HG03571 (cell line): Measurements from ENCODE around the gene ANXA5.
"Not testable (repeated sequence)": the region's sequence is repeated elsewhere in the genome, so short reads cannot be mapped to it uniquely, and the experiment has no call there.

ENCODE experiments used
- ATAC-seq: cut with Tn5 transposase; IDR thresholded peaks from one replicate; pipeline ENCODE4 v1.9.1; 2021; ENCODE audit not compliant: unreplicated experiment

The ANXA5 gene

GRCh38 chr4:121679951-121680350 is 16.8 kb downstream of the ANXA5 start:
- no peak for ATAC-seq

- no peak for ATAC-seq
Observed at GRCh38 chr4:121679267-121679666, 17.5 kb downstream of the ANXA5 start.

- no peak for ATAC-seq
Observed at GRCh38 chr4:121677524-121677923, 19.3 kb downstream of the ANXA5 start.

- no peak for ATAC-seq
Observed at GRCh38 chr4:121676345-121677075, 20.3 kb downstream of the ANXA5 start.

DNA sequence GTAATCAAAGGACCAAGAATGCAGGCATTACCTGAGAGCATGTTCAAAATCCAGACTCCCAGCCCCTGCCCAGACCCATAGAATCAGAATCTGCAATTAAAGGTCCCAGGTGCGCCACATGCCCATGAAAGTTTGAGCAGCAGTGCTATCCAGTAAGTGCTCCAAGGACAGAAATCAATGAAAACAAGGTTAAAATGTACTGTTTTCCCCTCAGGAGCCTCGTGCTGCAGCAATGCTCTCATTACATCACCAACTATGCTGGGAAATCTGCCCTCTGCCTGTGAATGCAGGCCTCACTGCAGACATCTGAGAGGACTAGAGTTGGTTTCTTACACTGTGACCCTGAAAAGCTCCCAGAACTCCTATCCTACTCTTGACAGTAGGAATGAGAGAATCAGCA is 21.1 kb downstream of the ANXA5 start:
- ATAC-seq: no peak

DNA sequence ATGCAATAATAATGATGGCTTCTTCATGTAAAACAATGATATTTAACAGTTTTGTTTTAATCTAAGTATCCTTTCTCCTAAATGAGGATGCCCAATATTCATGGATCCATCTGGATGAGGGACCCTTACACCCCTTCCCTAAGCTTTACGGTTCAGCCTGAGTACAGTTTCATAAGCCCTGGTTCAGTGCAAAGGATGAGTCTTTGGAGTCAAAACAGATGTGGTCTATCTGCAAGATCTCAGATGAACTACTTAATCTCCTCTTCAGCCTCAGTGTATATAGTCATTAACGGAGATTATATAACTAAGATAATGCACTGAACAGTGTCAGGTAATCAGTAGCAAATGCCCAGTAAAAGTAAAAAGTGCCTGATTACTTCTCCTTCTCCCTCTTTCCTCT is 22.1 kb downstream of the ANXA5 start:
- no peak for ATAC-seq

GRCh38 chr4:121674191-121674590 is 22.6 kb downstream of the ANXA5 start:
- no peak for ATAC-seq

- ATAC-seq: no peak
Observed at GRCh38 chr4:121669163-121669550, 27.6 kb downstream of the ANXA5 start.

DNA sequence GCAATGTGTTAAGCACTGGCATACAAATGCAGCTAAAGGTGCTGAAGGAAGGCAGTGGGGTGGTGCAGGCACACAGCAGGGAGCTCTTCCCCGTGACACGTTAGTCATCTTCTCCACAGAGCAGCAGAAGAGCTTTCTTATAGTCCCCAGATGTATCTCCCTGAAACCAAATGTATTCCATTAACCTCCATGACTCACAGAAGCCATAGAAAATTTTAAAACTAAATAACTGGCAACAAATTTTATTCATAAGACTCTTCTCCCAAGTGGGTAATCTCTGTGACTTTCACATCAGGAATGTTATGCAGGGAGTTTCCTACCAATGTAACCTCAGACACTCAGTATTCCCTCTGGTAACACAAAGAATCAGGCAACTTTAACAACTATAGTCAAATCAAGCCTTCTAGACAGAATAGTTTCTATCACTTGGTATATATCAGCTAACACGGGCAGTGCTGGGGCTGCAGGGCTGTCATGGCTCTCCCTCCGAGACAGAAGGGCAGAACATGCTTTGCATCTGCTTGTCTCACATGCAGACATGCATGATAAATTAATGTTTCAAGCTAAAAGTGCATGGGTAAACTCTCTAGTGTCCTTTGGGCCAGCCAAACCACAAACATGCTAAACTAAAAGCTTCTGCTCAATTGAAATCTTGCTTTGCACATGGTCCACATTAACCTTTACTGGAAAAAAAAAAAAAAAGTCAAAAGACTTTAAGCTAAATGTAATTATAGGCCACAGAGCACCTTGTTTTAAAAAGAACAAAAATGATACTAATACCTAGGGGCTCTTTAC is 28.2 kb downstream of the ANXA5 start:
- no peak for ATAC-seq

- no peak for ATAC-seq
Observed at GRCh38 chr4:121666091-121666679, 30.6 kb downstream of the ANXA5 start.

- ATAC-seq: no peak
Observed at GRCh38 chr4:121665371-121665770, 31.4 kb downstream of the ANXA5 start.

DNA sequence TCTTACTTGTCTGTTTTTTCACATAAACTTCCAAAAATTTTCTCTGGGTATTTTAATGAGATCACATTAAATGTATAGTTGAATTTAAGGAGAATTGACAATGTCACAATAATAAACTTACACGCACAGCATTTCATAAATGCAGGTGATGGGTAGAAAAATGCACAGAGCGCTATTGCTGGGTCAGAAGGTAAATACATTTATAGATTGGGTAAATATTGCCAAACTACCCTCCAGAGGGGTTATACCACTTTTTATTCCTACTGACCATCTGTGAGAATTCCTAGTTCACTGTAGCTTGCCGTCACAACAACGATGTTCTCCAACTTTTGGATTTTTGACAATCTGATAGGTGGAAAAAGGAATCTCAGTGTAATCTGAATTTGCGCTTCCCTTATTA is 34.6 kb downstream of the ANXA5 start:
- ATAC-seq: no peak

DNA sequence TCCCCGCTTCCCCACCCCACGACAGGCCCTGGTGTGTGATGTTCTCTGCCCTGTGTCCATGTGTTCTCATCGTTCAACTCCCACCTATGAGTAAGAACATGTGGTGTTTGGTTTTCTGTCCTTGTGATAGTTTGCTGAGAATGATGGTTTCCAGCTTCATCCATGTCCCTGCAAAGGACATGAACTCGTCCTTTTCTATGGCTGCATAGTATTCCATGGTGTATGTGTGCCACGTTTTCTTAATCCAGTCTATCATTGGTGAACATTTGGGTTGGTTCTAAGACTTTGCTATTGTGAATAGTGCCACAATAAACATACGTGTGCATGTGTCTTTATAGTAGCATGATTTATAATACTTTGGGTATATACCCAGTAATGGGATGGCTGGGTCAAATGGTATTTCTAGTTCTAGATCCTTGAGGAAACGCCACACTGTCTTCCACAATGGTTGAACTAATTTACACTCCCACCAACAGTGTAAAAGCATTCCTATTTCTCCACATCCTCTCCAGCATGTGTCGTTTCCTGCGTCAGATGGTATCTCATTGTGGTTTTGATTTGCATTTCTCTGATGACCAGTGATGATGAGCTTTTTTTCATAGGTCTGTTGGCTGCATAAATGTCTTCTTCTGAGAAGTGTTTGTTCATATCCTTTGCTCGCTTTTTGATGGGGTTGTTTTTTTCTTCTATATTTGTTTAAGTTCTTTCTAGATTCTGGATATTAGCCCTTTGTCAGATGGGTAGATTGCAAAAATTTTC is 36.4 kb downstream of the ANXA5 start:
- ATAC-seq: not testable (repeated sequence)

- no peak for ATAC-seq
Observed at GRCh38 chr4:121658125-121658524, 38.7 kb downstream of the ANXA5 start.

DNA sequence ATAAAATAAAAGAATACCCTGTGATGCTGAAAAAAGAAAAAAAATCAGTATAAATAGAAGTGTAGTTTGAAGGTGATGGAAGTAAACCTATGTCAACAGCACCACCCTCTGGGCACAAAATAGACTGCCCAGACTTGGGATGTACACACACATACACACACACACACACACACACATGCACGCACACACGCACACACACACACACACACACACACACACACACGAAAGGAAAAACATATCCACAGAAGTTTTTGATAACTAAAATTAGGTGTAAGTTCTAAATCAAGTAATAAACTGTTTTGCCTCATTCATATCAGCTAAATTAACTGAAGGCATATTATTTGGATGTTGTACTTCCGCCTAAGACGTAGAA is 40.5 kb downstream of the ANXA5 start:
- no peak for ATAC-seq

GRCh38 chr4:121655320-121656268 is 41.2 kb downstream of the ANXA5 start:
- ATAC-seq: no peak

DNA sequence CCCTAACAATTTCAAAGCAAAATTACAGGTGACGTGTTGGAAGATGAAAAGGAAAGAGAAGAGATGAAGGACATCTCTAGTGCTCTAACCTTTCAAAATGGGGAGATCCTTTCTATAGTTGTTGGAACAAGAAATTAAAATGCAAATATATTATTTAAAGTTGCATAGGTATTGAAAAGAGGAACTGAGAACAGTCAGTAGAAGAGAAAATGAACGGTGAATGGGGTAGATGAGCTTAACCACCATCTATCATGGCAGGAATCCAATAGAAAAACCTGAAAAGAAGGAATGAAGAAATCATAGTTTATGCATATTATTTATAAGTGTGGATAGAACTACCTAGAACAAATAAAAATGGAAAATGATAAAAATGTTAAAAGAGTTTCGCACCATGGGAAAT is 42.0 kb downstream of the ANXA5 start:
- peak; percentile 77 for ATAC-seq

DNA sequence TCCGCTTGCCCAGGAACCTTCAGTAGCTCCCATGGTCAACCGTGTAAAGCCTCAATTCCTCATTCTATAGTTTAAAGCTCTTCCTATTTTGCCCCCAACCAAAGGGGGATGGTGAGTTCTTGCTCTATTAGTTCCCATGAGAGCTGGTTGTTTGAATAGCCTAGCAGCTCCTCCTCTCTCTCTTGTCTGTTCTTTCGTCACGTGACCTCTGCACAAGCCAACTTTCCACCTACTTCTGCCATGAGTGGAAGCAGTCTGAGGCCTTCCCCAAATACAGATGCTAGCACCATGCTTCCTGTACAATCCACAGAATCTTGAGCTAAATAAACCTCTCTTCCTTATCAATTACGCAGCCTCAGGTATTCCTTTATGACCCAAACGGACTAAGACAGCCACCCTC is 42.8 kb downstream of the ANXA5 start:
- no peak for ATAC-seq

- no peak for ATAC-seq
Observed at GRCh38 chr4:121653214-121653613, 43.6 kb downstream of the ANXA5 start.

DNA sequence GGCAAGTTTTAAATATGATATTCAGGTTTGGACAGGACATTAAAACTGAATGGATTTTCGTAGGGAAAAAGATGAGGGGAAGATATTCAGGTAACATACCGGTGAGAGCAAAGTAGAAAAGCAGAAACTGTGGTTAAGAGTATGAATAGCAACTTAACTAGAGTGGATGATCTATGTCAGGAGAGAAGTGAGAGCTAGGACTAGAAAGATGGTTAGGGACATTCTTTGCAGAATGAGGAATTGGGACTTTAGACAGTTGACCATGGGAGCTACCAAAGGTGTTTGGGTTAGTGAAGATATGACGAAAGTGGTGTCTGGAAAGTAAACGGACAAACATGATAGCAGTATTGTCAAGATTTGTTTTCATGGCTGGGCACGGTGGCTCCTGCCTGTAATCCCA is 45.2 kb downstream of the ANXA5 start:
- no peak for ATAC-seq
